A673 (cell line): Measurements from ENCODE around the gene PRKCB.

Experiments
- CTCF ChIP-seq: fragments of 300-800, 200-600 bp; sonication (generic); conservative IDR thresholded peaks from 2 replicates; pipeline ENCODE4 v1.5.1; 2017; ENCODE audit warnings: low read depth, mild to moderate bottlenecking, antibody characterized with exemption, low read length, moderate library complexity, mixed read lengths
- EZH2 ChIP-seq: fragments of 200-600 bp; sonication (generic); IDR thresholded peaks from 2 replicates; pipeline ENCODE4 v1.6.1; 2017; ENCODE audit warnings: borderline replicate concordance, low read depth, mild to moderate bottlenecking, mixed read lengths, antibody characterized with exemption, low read length; ENCODE audit not compliant: poor library complexity, severe bottlenecking

- TF ChIP-seq EZH2 (no peak), CTCF (no peak)
Measured at GRCh38 chr16:23865853-23866252, 30.1 kb downstream of the PRKCB start.
